PC-9 (cell line): ENCODE measurements around the gene CBLN3. TPM values are rescaled to one million over a fixed set of nuclear protein-coding genes. Genes with fewer than 3 reads are reported as not detected.

ENCODE experiments used
- BruUV-seq: library from RNA; stranded (reverse); fragments of 400-500 nt; replicated peaks from 2 replicates; lab custom pipeline; 2021; lab: Mats Ljungman, UMichigan
- CTCF ChIA-PET: fragments of 300-600 bp; sonication (Branson Sonifier 250); formaldehyde crosslinking; loops from one replicate; lab custom pipeline; 2022; ENCODE audit warnings: antibody characterized with exemption; lab: Charles Lee
- POLR2A ChIA-PET: fragments of 300-600 bp; sonication (Branson Sonifier 250); formaldehyde crosslinking; loops from one replicate; lab custom pipeline; 2022; ENCODE audit warnings: antibody characterized with exemption; ENCODE audit not compliant: unreplicated experiment; lab: Charles Lee
- DNase-seq, 2 experiments: peaks; one replicate each; pipeline versions ENCODE4 v3.0.0 to v3.0.0-alpha.2; 2015 to 2022; ENCODE audit warnings: mixed read lengths in 1 of 2
- H2AFZ ChIP-seq: fragments of 200-600 bp; sonication (generic); 2 replicates; pipeline ENCODE4 v1.8.1; 2017; ENCODE audit warnings: antibody characterized with exemption
- H3F3A ChIP-seq: fragments of 200-600 bp; sonication (generic); 2 replicates; pipeline ENCODE4 v1.8.1; 2017; ENCODE audit warnings: antibody characterized with exemption, mild to moderate bottlenecking, low read depth; ENCODE audit not compliant: insufficient read depth
- H3K27ac ChIP-seq: fragments of 200-600 bp; sonication (generic); 2 replicates; pipeline ENCODE4 v1.6.1; 2016; ENCODE audit warnings: mixed run types
- H3K27me3 ChIP-seq: fragments of 200-600 bp; sonication (generic); 2 replicates; pipeline ENCODE4 v1.6.1; 2016; ENCODE audit warnings: low read depth, mixed run types; ENCODE audit not compliant: insufficient read depth
- H3K36me3 ChIP-seq: fragments of 200-600 bp; sonication (generic); 2 replicates; pipeline ENCODE4 v1.6.1; 2016; ENCODE audit warnings: low read depth, mixed run types
- H3K4me1 ChIP-seq: fragments of 200-600 bp; sonication (generic); replicated peaks from 2 replicates; pipeline ENCODE4 v1.6.1; 2016; ENCODE audit warnings: mixed run types; ENCODE audit not compliant: insufficient read depth
- H3K4me2 ChIP-seq: fragments of 200-600 bp; sonication (generic); 2 replicates; pipeline ENCODE4 v1.6.1; 2017; ENCODE audit warnings: mixed run types
- H3K4me3 ChIP-seq: fragments of 200-600 bp; sonication (generic); 2 replicates; pipeline ENCODE4 v1.6.1; 2016; ENCODE audit warnings: mixed run types
- H3K79me2 ChIP-seq: fragments of 200-600 bp; sonication (generic); 2 replicates; pipeline ENCODE4 v1.6.1; 2017; ENCODE audit warnings: low read depth, mixed run types
- H3K9me2 ChIP-seq: fragments of 200-600 bp; sonication (generic); 2 replicates; pipeline ENCODE4 v1.8.1; 2017; ENCODE audit warnings: mild to moderate bottlenecking; ENCODE audit not compliant: insufficient read depth
- H3K9me3 ChIP-seq: fragments of 200-600 bp; sonication (generic); 2 replicates; pipeline ENCODE4 v1.8.1; 2016; ENCODE audit warnings: low read depth; ENCODE audit not compliant: insufficient read depth
- H4K20me1 ChIP-seq: fragments of 200-600 bp; sonication (generic); 2 replicates; pipeline ENCODE4 v1.8.1; 2017; ENCODE audit not compliant: insufficient read depth
- EZH2 ChIP-seq: fragments of 200-600 bp; sonication (generic); IDR thresholded peaks from 2 replicates; pipeline ENCODE4 v1.8.0; 2017; ENCODE audit warnings: antibody characterized with exemption, low read depth
- intact Hi-C: fragments of 100-400 bp; cut with micrococcal nuclease; formaldehyde crosslinking; loops from one replicate; pipeline ENCODE4 v1.10.0; 2022; ENCODE audit not compliant: unreplicated experiment
- total RNA-seq: library from RNA; stranded (reverse); gene quantifications from 2 replicates; pipeline ENCODE4 v1.2.3, GENCODE V29; 2021
- TF ChIP-seq, protein P1 (sequence below): fragments of 200-600 bp; sonication (generic); conservative IDR thresholded peaks from 2 replicates; pipeline ENCODE4 v1.6.1; 2017; ENCODE audit warnings: mixed run types, antibody characterized with exemption, mild to moderate bottlenecking, moderate library complexity

CBLN3 gene
- total RNA-seq, 1 experiment from 2014 or later, result 8.3 TPM

DNA sequence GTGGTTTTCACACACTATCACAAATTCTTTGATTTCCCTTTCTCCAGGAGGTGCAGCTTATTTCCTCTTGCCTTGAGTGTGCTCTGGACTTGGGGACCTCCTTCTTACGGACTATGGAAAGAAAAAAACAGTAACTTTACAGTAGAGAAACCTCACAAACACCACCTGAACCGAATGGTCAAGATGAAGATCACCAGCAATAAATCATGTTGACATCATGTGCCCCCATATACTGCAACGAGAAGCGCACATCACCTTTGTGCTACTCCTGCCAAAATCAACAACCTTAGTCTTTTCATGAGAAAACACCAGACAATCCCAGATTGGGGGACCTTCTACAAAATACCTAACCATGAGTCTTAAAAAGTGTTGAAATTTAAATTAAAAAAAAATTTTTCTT, 43.9 kb downstream of the CBLN3 start:
- TF ChIP-seq, protein P1, sequence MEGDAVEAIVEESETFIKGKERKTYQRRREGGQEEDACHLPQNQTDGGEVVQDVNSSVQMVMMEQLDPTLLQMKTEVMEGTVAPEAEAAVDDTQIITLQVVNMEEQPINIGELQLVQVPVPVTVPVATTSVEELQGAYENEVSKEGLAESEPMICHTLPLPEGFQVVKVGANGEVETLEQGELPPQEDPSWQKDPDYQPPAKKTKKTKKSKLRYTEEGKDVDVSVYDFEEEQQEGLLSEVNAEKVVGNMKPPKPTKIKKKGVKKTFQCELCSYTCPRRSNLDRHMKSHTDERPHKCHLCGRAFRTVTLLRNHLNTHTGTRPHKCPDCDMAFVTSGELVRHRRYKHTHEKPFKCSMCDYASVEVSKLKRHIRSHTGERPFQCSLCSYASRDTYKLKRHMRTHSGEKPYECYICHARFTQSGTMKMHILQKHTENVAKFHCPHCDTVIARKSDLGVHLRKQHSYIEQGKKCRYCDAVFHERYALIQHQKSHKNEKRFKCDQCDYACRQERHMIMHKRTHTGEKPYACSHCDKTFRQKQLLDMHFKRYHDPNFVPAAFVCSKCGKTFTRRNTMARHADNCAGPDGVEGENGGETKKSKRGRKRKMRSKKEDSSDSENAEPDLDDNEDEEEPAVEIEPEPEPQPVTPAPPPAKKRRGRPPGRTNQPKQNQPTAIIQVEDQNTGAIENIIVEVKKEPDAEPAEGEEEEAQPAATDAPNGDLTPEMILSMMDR, result no peak
- no peak for TF ChIP-seq EZH2
- Histone ChIP-seq H3K4me3 (no peak overlapping the region), H3K27me3 (no peaks in the 10 kb centered on the region), H3K9me3 (no peaks in the 10 kb centered on the region), H2AFZ (no peak overlapping the region), H3K27ac (no peak overlapping the region), H3F3A (no peaks in the 10 kb centered on the region), H3K4me1 (peaks cover under 1% of the 10 kb centered on the region; the same call in 1 of the 2 replicates), H3K36me3 (no peaks in the 10 kb centered on the region), H4K20me1 (no peaks in the 10 kb centered on the region), H3K79me2 (no peaks in the 10 kb centered on the region), H3K4me2 (no peak overlapping the region), H3K9me2 (no peaks in the 10 kb centered on the region)
- BruUV-seq, result no TSS peak
- ChIA-PET POLR2A (interaction anchor here (0.6 kb wide), 1 partner anchor 19 kb away, joined by 10 read pairs; no protein-coding TSS in a partner anchor), CTCF (no interaction called here)
- DNase-seq, result no peak
- intact Hi-C loops, result no loop called here

DNA sequence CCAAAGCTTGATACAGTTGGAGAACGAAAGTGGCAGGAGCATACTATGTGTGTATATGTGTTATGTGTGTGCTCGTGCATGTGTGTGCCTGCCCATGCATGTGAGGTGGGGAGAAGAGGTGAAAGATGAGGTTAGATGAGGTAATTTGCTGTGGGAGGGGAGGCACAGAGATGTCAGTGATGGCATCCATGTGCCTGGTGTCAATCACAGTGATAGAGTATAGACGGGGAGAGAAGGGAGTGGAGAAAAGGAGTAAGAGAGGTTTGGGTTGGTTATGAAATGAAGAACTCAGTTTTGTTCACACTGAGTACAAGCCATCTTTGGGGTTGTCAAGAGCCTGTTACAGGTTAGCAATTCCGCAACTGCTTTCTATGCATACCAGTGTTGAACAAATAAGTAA, 45.3 kb downstream of the CBLN3 start:
- H3K27ac ChIP-seq, result no peak overlapping the region
- DNase-seq, result no peak
- no peak overlapping the region for H2AFZ ChIP-seq
- intact Hi-C loops, result no loop called here
- H3K9me2 ChIP-seq, result no peaks in the 10 kb centered on the region
- no peak for TF ChIP-seq EZH2
- TF ChIP-seq, protein P1, result no peak
- no TSS peak for BruUV-seq
- H3K36me3 ChIP-seq, result no peaks in the 10 kb centered on the region
- H3K4me2 ChIP-seq, result no peak overlapping the region
- no peaks in the 10 kb centered on the region for H3K9me3 ChIP-seq
- H3K4me1 ChIP-seq, result no peaks in the 10 kb centered on the region
- H4K20me1 ChIP-seq, result no peaks in the 10 kb centered on the region
- H3K27me3 ChIP-seq, result no peaks in the 10 kb centered on the region
- H3K79me2 ChIP-seq, result no peaks in the 10 kb centered on the region
- H3K4me3 ChIP-seq, result no peak overlapping the region
- no peaks in the 10 kb centered on the region for H3F3A ChIP-seq
- ChIA-PET CTCF (no interaction called here), POLR2A (no interaction called here)

DNA sequence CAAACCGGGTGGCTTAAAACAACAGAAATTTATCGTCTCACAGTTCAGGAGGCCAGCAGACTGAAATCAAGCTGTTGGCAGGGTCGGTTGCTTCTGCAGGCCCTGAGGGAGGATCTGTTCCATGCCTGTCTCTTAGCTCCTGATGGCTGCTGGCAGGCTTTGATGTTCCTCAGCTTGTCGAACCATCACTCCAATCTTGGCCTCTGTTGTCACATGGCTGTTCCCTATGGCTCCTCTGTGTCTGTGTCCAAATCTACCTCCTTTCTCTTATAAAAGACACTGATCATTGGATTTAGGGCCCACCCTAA, 47.5 kb downstream of the CBLN3 start:
- no TSS peak for BruUV-seq

More for the DNA sequence above, 47.5 kb downstream of the CBLN3 start:
- Histone ChIP-seq H3K9me2 (no peaks in the 10 kb centered on the region), H3K79me2 (no peaks in the 10 kb centered on the region), H3K9me3 (no peaks in the 10 kb centered on the region), H2AFZ (no peak overlapping the region), H3K36me3 (no peaks in the 10 kb centered on the region), H3K4me1 (no peaks in the 10 kb centered on the region), H3K4me3 (no peak overlapping the region), H3F3A (no peaks in the 10 kb centered on the region), H3K27ac (no peak overlapping the region), H3K4me2 (no peak overlapping the region), H3K27me3 (no peaks in the 10 kb centered on the region), H4K20me1 (no peaks in the 10 kb centered on the region)
- POLR2A ChIA-PET, result no interaction called here
- TF ChIP-seq EZH2, result no peak
- TF ChIP-seq, protein P1, result no peak
- intact Hi-C loops, result no loop called here
- CTCF ChIA-PET, result no interaction called here
- DNase-seq, result no peak
